Nasal cavity respiratory epithelium epithelial cell of viscerocranial mucosa (primary cell): ENCODE measurements around the gene STK38. TPM values are rescaled to one million over a fixed set of nuclear protein-coding genes. Genes with fewer than 3 reads are reported as not detected.

Experiments used
- total RNA-seq: library from RNA; depleted of rRNA; stranded (reverse); fragments of >200 nt; gene quantifications from 2 replicates; pipeline ENCODE4 v1.2.3, GENCODE V29; 2014

Gene STK38
- 18.1 and 37.3 TPM in 2 replicates for total RNA-seq

GRCh38 chr6:36546920-36547645, at the start of gene STK38:
Gene STK38 (minus strand): TSS chr6:36547479. CDS start chr6:36540202, 7,277 bp downstream.

GRCh38 chr6:36594029-36594815, 46.9 kb upstream of the STK38 start, which contains the start of gene SRSF3:
Gene SRSF3 (plus strand): TSS chr6:36594362. CDS start chr6:36596763, 2,401 bp downstream.

Other genes starting within 250 kb of the STK38 start
- gene BNIP5, start 210.6 kb downstream of the STK38 start, total RNA-seq, result not detected in 2 replicates
- gene ETV7, start 159.8 kb downstream of the STK38 start, total RNA-seq, result under 0.01 and 0.36 TPM in 2 replicates
- gene PXT1, start 104.6 kb downstream of the STK38 start, total RNA-seq, result under 0.01 TPM in 1 of 2 replicates, not detected in the other
- gene KCTD20, start 104.5 kb downstream of the STK38 start, total RNA-seq, result 33.8 and 37.4 TPM in 2 replicates
- gene SRSF3, start 46.9 kb upstream of the STK38 start, total RNA-seq, result 284 and 306 TPM in 2 replicates
- 585 and 704 TPM in 2 replicates for gene CDKN1A, start 131.2 kb upstream of the STK38 start, total RNA-seq
- under 0.01 and 0.07 TPM in 2 replicates for gene RAB44, start 150.3 kb upstream of the STK38 start, total RNA-seq